Measurements from ENCODE around the gene TMLHE.
"Not testable (repeated sequence)": the region's sequence is repeated elsewhere in the genome, so short reads cannot be mapped to it uniquely, and the experiment has no call there.

TMLHE gene

DNA sequence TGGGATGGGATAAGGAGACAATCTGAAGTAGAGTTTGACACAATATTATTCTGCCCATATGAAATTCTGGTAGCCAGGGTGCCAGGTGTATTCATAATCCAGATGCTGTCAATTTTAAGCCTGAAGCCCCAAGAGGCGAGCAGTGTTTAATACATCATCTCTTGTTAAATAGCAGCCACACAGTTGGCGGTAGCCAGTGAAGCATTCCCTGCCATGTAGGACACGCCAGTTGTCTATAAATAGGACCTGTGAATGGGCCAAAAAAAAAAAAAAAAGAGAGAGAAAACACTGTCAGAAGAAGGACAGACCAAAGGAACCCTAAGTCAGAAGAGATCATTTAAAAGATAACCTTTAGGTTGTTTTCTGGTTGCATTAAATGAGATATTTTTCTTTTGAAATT lies 121.3 kb downstream of the TMLHE start:
- not testable (repeated sequence) for DNase-seq

DNA sequence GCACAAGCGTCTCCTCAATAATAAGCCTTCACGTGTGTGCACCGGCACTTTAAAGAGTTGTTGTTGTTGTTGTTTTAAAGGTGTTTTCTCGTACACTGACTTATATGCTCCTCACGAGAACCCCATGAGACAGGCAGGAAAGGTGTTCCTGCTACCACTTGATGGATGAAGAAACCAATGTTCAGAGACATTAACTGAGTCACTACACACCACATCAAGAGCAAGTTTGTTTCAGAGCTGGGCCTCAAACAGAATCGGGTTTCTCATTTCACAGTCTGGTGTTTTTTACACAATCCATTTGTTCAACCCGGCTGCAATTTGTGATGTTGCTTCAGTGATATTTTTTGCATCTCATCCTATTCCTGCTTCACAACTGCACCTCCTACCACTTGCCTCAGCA lies 135.6 kb downstream of the TMLHE start:
- DNase-seq = not testable (repeated sequence)

DNA sequence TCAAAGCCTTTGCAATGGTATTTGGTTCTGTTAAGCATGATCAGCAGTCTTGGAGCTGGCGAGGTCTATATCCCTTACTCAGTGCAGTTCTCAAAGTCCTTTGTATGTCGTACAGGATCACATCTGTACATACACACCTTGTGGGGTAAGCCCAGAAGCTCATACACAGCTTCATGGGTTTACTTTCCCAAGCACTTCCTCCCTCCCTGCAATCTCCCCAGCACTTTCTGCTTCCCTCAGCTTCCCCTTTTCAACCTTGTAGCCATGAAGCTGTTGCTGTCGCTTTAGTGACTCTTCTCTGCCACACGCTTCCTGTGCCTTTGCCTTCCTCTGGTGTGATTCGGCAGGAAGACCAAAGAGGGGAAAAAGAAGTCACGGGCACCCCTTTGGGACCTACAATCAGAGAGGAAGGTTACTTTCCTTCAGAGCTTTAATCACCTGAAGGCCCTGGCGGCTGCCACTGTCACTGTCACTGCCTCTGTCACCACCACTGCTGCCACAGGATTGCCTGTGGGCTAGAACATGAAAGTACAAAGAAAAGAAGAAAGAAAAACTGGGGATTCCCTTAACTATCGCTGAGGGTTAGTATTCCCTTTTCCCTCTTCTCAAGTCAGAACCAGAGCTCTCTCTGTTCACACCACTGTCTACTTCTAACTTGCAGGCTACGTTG lies 146.3 kb downstream of the TMLHE start:
- not testable (repeated sequence) for DNase-seq

- not testable (repeated sequence) for DNase-seq
Measured at GRCh38 chrX:155460501-155460900, 152.3 kb downstream of the TMLHE start.

- not testable (repeated sequence) for DNase-seq
Measured at GRCh38 chrX:155458471-155458870, 154.3 kb downstream of the TMLHE start, which contains the start of gene F8A3. F8A3 (minus strand) TSS chrX:155458620; CDS start chrX:155458600, 20 bp downstream.

DNA sequence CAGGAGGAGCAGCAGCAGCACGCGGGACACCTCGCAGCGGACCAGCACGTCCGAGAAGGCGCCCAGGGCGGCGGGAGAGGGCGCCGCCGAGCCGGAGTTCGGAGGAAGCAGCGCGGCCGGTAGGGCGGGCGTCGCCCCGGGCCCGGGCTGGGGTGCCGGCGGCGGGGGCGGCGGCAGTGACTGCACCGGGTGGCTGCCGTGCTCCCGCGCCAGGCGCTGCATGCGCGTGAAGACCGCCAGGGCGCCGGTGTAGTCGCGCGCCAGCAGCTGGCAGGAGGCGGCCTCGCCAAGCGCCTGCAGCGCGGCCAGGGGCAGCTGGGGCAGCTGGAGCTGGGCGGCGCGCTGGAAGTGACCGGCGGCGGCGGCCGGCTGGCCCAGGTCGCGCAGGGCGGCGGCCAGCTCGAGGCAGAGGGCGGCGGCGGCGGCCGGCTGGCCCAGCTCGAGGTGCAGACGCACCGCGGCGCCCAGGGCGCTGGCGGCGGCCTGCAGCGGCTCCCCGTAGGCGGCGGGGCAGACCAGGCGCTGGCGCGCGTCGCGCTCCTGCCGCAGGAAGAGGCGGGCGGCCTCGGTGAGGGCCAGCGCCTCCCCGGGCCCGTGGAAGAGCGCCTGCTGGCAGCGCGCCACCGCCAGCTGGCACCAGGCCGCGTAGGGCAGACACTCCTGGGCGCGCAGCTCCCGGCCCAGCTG lies 154.8 kb downstream of the TMLHE start:
- DNase-seq = not testable (repeated sequence)

GRCh38 chrX:155441097-155441496 lies 171.7 kb downstream of the TMLHE start:
- no peak for DNase-seq
